Type B pancreatic cell (in vitro differentiated cells): Measurements from ENCODE around the gene NAA16. TPM values are rescaled to one million over a fixed set of nuclear protein-coding genes. Genes with fewer than 3 reads are reported as not detected.

Experiments used
- DNase-seq: peaks from one replicate; pipeline ENCODE4 v3.0.0; 2021; ENCODE audit warnings: mixed read lengths; ENCODE audit not compliant: unreplicated experiment; ENCODE audit errors: extremely low spot score
- H3K27ac Mint-ChIP-seq: 2 replicates; pipeline ENCODE4 v1.8.0; 2021; ENCODE audit warnings: mild to moderate bottlenecking, mixed read lengths
- H3K27me3 Mint-ChIP-seq: 2 replicates; pipeline ENCODE4 v1.8.0; 2021; ENCODE audit warnings: mixed read lengths
- H3K36me3 Mint-ChIP-seq: 2 replicates; pipeline ENCODE4 v1.8.0; 2021; ENCODE audit warnings: mixed read lengths
- H3K4me1 Mint-ChIP-seq: one replicate; pipeline ENCODE4 v1.8.0; 2021; ENCODE audit warnings: mixed read lengths; ENCODE audit not compliant: unreplicated experiment
- H3K4me3 Mint-ChIP-seq: 2 replicates; pipeline ENCODE4 v1.8.0; 2021; ENCODE audit warnings: mild to moderate bottlenecking, mixed read lengths
- H3K9me3 Mint-ChIP-seq: 2 replicates; pipeline ENCODE4 v1.8.0; 2021; ENCODE audit warnings: mixed read lengths
- CTCF ChIP-seq: fragments of 200-600 bp; sonication (generic); conservative IDR thresholded peaks from 2 replicates; pipeline ENCODE4 v1.5.0; 2021; ENCODE audit warnings: antibody characterized with exemption, mild to moderate bottlenecking
- total RNA-seq: library from RNA; stranded (reverse); gene quantifications from 2 replicates; pipeline ENCODE4 v1.2.1, GENCODE V29; 2021; ENCODE audit warnings: low replicate concordance

Gene NAA16
- total RNA-seq, 1 donor from 2014 or later = 44.6 TPM

GRCh38 chr13:41306271-41307145 lies 4.6 kb upstream of the NAA16 start:
- no peaks in the 10 kb centered on the region for H3K4me1 Mint-ChIP-seq
- no peak for DNase-seq
- H3K27ac Mint-ChIP-seq = no peak overlapping the region
- no peaks in the 10 kb centered on the region for H3K27me3 Mint-ChIP-seq
- H3K9me3 Mint-ChIP-seq = no peaks in the 10 kb centered on the region
- no peak overlapping the region for H3K4me3 Mint-ChIP-seq
- no peak for TF ChIP-seq CTCF
- no peaks in the 10 kb centered on the region for H3K36me3 Mint-ChIP-seq

- H3K36me3 Mint-ChIP-seq = no peaks in the 10 kb centered on the region
- no peak for TF ChIP-seq CTCF
- H3K27me3 Mint-ChIP-seq = no peaks in the 10 kb centered on the region
- H3K4me1 Mint-ChIP-seq = no peaks in the 10 kb centered on the region
- no peaks in the 10 kb centered on the region for H3K9me3 Mint-ChIP-seq
- DNase-seq = no peak
- no peak overlapping the region for H3K4me3 Mint-ChIP-seq
- peak overlapping the region; percentile 32 for H3K27ac Mint-ChIP-seq
Measured at GRCh38 chr13:41307884-41308640, 3.0 kb upstream of the NAA16 start.

- peaks cover 4% of the 10 kb centered on the region for H3K36me3 Mint-ChIP-seq
- DNase-seq = no peak
- peak overlapping the region; percentile 90 for H3K27ac Mint-ChIP-seq
- H3K4me1 Mint-ChIP-seq = peaks cover 11% of the 10 kb centered on the region
- TF ChIP-seq CTCF = peak; percentile 36
- H3K9me3 Mint-ChIP-seq = no peaks in the 10 kb centered on the region
- H3K27me3 Mint-ChIP-seq = no peaks in the 10 kb centered on the region
- H3K4me3 Mint-ChIP-seq = peak overlapping the region; percentile 93
Measured at GRCh38 chr13:41311406-41312175, 524 bp downstream of the NAA16 start.

GRCh38 chr13:41312176-41312500 lies 1.1 kb downstream of the NAA16 start:
- Mint-ChIP-seq H3K4me1 (peaks cover 11% of the 10 kb centered on the region), H3K9me3 (no peaks in the 10 kb centered on the region), H3K4me3 (peak overlapping the region; percentile 93), H3K27ac (peak overlapping the region; percentile 90), H3K36me3 (peaks cover 9% of the 10 kb centered on the region), H3K27me3 (no peaks in the 10 kb centered on the region)
- no peak for DNase-seq
- TF ChIP-seq CTCF = no peak

GRCh38 chr13:41313117-41313516 lies 2.0 kb downstream of the NAA16 start:
- peaks cover 13% of the 10 kb centered on the region for H3K36me3 Mint-ChIP-seq
- peaks cover 16% of the 10 kb centered on the region for H3K4me1 Mint-ChIP-seq
- TF ChIP-seq CTCF = no peak
- DNase-seq = no peak
- H3K27ac Mint-ChIP-seq = no peak overlapping the region
- H3K9me3 Mint-ChIP-seq = no peaks in the 10 kb centered on the region
- H3K4me3 Mint-ChIP-seq = peak overlapping the region; percentile 70
- H3K27me3 Mint-ChIP-seq = no peaks in the 10 kb centered on the region
